ENCODE results near the gene CBX8. TPM values are rescaled to one million over a fixed set of nuclear protein-coding genes. Genes with fewer than 3 reads are reported as not detected.

Gene CBX8
- polyA plus RNA-seq, 2 of the 4 experiments (the other 2 are of a cell fraction) = 1.5 to 13.1 TPM

- TF ChIP-seq CHD4 (IDR thresholded peaks at IDR 0.05; ENCODE audit: borderline replicate concordance) = no peak
- no peak for TF ChIP-seq ZNF302 (CRISPR knock-in tag; IDR thresholded peaks at IDR 0.05)
These were observed 14.9 kb downstream of the CBX8 start (continued) for GRCh38 chr17:79781736-79782575.

- TF ChIP-seq ESRRA (IDR thresholded peaks at IDR 0.05; ENCODE audit: borderline replicate concordance, low read length) (no peak), CHD2 (IDR thresholded peaks at IDR 0.05; ENCODE audit: low read length, partially characterized antibody) (no peak), MAFK (IDR thresholded peaks at IDR 0.05; ENCODE audit: partially characterized antibody) (no peak), TP53 (CRISPR knock-in tag; IDR thresholded peaks at IDR 0.05) (no peak), RAD21 (conservative IDR thresholded peaks at IDR 0.05 in 1 of 2, IDR thresholded peaks at IDR 0.05 in 1 of 2) (no peak), CEBPB (IDR thresholded peaks at IDR 0.05) (no peak), EP300 (IDR thresholded peaks at IDR 0.05) (no peak), BCL3 (IDR thresholded peaks at IDR 0.05) (no peak), KDM1A (IDR thresholded peaks at IDR 0.05; ENCODE audit: low read depth) (no peak), RCOR1 (IDR thresholded peaks at IDR 0.05; ENCODE audit: low read depth, low read length) (no peak), ZFP36 (IDR thresholded peaks at IDR 0.05; ENCODE audit: borderline replicate concordance, partially characterized antibody) (no peak), HOXB5 (CRISPR knock-in tag; IDR thresholded peaks at IDR 0.05) (no peak), FOSB (CRISPR knock-in tag; IDR thresholded peaks at IDR 0.05) (no peak), MYC (IDR thresholded peaks at IDR 0.05; ENCODE audit: borderline replicate concordance, low read length) (no peak), HES2 (IDR thresholded peaks at IDR 0.05) (no peak), HOXB13 (CRISPR knock-in tag; IDR thresholded peaks at IDR 0.05; ENCODE audit: low read depth) (no peak)
- FAIRE-seq (no peak), ATAC-seq (no peak), DNase-seq (ENCODE audit: low read depth in 1 of 2, low spot score in 1 of 2) (no peak)
- H3K27ac ChIP-seq = no peak overlapping the region
- peaks cover 21% of the 10 kb centered on the region for H3K4me1 ChIP-seq
- no peak overlapping the region for H3K4me3 ChIP-seq
- no peaks in the 10 kb centered on the region for H3K9me3 ChIP-seq
- no peak overlapping the region for H3K4me2 ChIP-seq
- WGBS (ENCODE audit: missing lambda C conversion rate) = 90% methylated on average over 12 of the region's 12 CpGs
- POLR2A ChIA-PET = interaction anchor here (1.1 kb wide), 1 partner anchor 16 kb away, joined by 4 read pairs; the partner anchor contains the start of gene CBX8
- CTCF ChIA-PET = interaction anchor here (0.8 to 4.1 kb wide), 12 partner anchors 8 to 209 kb away, joined by 3 to 45 read pairs (median 4); partner anchors contain the start of gene CBX4
These were observed 15.7 kb downstream of the CBX8 start for GRCh38 chr17:79781012-79781650.

GRCh38 chr17:79779661-79780365 is 17.1 kb downstream of the CBX8 start:
- ATAC-seq = no peak
- peak overlapping the region; percentile 98 for H3K4me2 ChIP-seq
- H3K4me1 ChIP-seq = peaks cover 21% of the 10 kb centered on the region
- H3K9me3 ChIP-seq = no peaks in the 10 kb centered on the region
- ChIA-PET CTCF (interaction anchor here (1.7 to 23.5 kb wide), 8 partner anchors 10 to 60 kb away, joined by 6 to 254 read pairs (median 9); partner anchors contain the start of genes CBX4 and CBX8), POLR2A (no interaction called here)
- no peak overlapping the region for H3K4me3 ChIP-seq
- H3K27ac ChIP-seq = no peak overlapping the region
- no peak for FAIRE-seq
- 87% methylated on average over 10 of the region's 10 CpGs for WGBS (ENCODE audit: missing lambda C conversion rate)
- DNase-seq (ENCODE audit: low read depth in 1 of 2, low spot score in 1 of 2) = no peak
- TF ChIP-seq MAFK (IDR thresholded peaks at IDR 0.05; ENCODE audit: partially characterized antibody) = no peak
- no peak for TF ChIP-seq GATA3 (IDR thresholded peaks at IDR 0.05; ENCODE audit: borderline replicate concordance)
- TF ChIP-seq POLR2AphosphoS2 (conservative IDR thresholded peaks at IDR 0.05; ENCODE audit: low read length) = no peak
- TF ChIP-seq ESRRA (IDR thresholded peaks at IDR 0.05; ENCODE audit: borderline replicate concordance, low read length) = no peak
- TF ChIP-seq ZSCAN20 (CRISPR knock-in tag; IDR thresholded peaks at IDR 0.05) = no peak
- no peak for TF ChIP-seq BHLHE40 (IDR thresholded peaks at IDR 0.05; ENCODE audit: low read depth, low read length)
- TF ChIP-seq RFX5 (IDR thresholded peaks at IDR 0.05) = no peak
- no peak for TF ChIP-seq HDAC2 (IDR thresholded peaks at IDR 0.05)
- TF ChIP-seq NR3C1 (IDR thresholded peaks at IDR 0.05) = no peak
- no peak for TF ChIP-seq SMC3 (IDR thresholded peaks at IDR 0.05)
- TF ChIP-seq NFE2L2 (conservative IDR thresholded peaks at IDR 0.05; ENCODE audit: low read length) = no peak
- TF ChIP-seq MAX (IDR thresholded peaks at IDR 0.05) = no peak
- TF ChIP-seq FOXS1 (CRISPR knock-in tag; IDR thresholded peaks at IDR 0.05) = no peak
- no peak for TF ChIP-seq ATOH8 (CRISPR knock-in tag; IDR thresholded peaks at IDR 0.05; ENCODE audit: low read depth)
